Gastroesophageal sphincter (tissue), 4 donors: ENCODE data around the gene FAM209A. TPM values are rescaled to one million over a fixed set of nuclear protein-coding genes. Genes with fewer than 3 reads are reported as not detected.

Experiments
- ATAC-seq: fragments of 150-250 bp; one replicate; pipeline ENCODE4 v1.9.1; 2016; ENCODE audit warnings: mild to moderate bottlenecking, moderate library complexity
- H3K27ac ChIP-seq, 4 donors: fragments of 200-600 bp; sonication (generic) in 3 of 4; 1 replicate in 3 of 4; 2 replicates in 1 of 4; pipeline ENCODE4 v1.5.1; 2016 to 2019
- H3K27me3 ChIP-seq: fragments of 200-600 bp; sonication (generic); one replicate; pipeline ENCODE4 v1.5.1; 2019
- H3K36me3 ChIP-seq, 2 donors: fragments of 200-600 bp; sonication (generic); one replicate each; pipeline ENCODE4 v1.5.1; 2019; ENCODE audit warnings: control low read depth in 1 of 2
- H3K4me1 ChIP-seq, 3 donors: fragments of 200-600 bp; sonication (generic); 1 replicate in 2 of 3; 2 replicates in 1 of 3; pipeline ENCODE4 v1.5.1; 2016 to 2019; ENCODE audit warnings: control low read depth in 2 of 3
- H3K4me3 ChIP-seq, 2 donors: fragments of 200-600 bp; sonication (generic); one replicate each; pipeline ENCODE4 v1.5.1; 2019; ENCODE audit warnings: mild to moderate bottlenecking in 1 of 2, moderate library complexity in 1 of 2
- H3K9me3 ChIP-seq, 3 donors: fragments of 200-600 bp; sonication (generic); one replicate each; pipeline ENCODE4 v1.5.1; 2017 to 2019; ENCODE audit warnings: control low read depth in 2 of 3
- EP300 ChIP-seq: sonication (generic); formaldehyde crosslinking; IDR thresholded peaks from one replicate; pipeline ENCODE4 v1.6.1; 2017; ENCODE audit warnings: antibody characterized with exemption, mild to moderate bottlenecking
- POLR2A ChIP-seq, 2 donors: fragments of 450-650 bp; IDR thresholded peaks; one replicate each; pipeline ENCODE4 v1.6.1; 2017; ENCODE audit warnings: antibody characterized with exemption in 2 of 2, mild to moderate bottlenecking in 2 of 2, moderate library complexity in 1 of 2
- POLR2AphosphoS5 ChIP-seq: sonication (generic); formaldehyde crosslinking; IDR thresholded peaks from one replicate; pipeline ENCODE4 v1.6.1; 2017; ENCODE audit warnings: antibody characterized with exemption
- WGBS, 2 donors: methylation state at CpG; one replicate each; pipeline ENCODE4 v1.1.5; 2018; ENCODE audit warnings: low coverage in 1 of 2; 5-methylcytosine and 5-hydroxymethylcytosine counted together
- total RNA-seq, 4 donors: library from RNA; depleted of rRNA; stranded (reverse); fragments of >200 nt; gene quantifications; one replicate each; pipeline ENCODE4 v1.1.0, GENCODE V29; 2016
- TF ChIP-seq, protein P1 (sequence below), 4 experiments: fragments of 200-600 bp in 2 of 4; fragments of 450-650 bp in 2 of 4; sonication (generic) in 1 of 4; IDR thresholded peaks; one replicate each; pipeline ENCODE4 v1.5.1; 2017 to 2019; ENCODE audit warnings: antibody characterized with exemption in 4 of 4, mild to moderate bottlenecking in 2 of 4, moderate library complexity in 2 of 4

Gene FAM209A
- total RNA-seq, 4 donors from 2014 or later: 0.66 TPM; not detected in 3

DNA sequence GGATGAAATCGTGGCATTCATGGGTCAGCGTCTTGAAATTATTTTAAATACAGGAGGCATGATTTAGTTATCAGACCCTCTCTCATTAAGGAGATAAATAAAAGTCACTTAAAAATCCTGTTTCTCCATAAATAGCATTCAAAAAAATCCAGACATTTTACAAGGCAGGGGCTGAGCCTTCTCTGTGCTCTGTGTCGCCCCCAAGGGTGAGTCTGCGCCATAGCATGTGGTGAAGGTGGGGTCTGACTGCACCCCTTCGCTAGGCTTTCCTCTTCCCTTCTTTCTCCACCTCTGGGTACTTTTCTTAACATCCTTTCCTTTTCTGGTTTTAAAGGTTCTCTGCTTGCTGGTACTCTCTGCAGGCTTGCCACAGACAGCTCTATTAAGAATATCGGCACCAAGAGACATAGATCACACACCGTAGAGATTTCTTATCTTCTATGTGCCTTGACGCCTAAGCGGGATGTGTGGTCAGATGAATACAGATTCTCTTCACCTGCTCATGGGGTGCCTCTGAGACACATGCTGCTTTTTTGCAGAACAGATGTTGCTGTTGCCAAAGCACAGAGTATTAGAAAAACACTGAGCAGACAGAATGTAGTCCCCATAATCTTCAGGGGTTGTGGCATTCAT is 20.1 kb upstream of the FAM209A start:
- Histone ChIP-seq H3K27ac (no peak overlapping the region), H3K4me1 (no peaks in the 10 kb centered on the region), H3K27me3 (no peaks in the 10 kb centered on the region), H3K4me3 (no peak overlapping the region), H3K9me3 (no peaks in the 10 kb centered on the region), H3K36me3 (peaks cover 0 to 16% of the 10 kb centered on the region in 2 donors)
- 76 to 77% methylated on average over 7 to 9 of the region's 9 CpGs for WGBS, 2 donors
- TF ChIP-seq, protein P1, sequence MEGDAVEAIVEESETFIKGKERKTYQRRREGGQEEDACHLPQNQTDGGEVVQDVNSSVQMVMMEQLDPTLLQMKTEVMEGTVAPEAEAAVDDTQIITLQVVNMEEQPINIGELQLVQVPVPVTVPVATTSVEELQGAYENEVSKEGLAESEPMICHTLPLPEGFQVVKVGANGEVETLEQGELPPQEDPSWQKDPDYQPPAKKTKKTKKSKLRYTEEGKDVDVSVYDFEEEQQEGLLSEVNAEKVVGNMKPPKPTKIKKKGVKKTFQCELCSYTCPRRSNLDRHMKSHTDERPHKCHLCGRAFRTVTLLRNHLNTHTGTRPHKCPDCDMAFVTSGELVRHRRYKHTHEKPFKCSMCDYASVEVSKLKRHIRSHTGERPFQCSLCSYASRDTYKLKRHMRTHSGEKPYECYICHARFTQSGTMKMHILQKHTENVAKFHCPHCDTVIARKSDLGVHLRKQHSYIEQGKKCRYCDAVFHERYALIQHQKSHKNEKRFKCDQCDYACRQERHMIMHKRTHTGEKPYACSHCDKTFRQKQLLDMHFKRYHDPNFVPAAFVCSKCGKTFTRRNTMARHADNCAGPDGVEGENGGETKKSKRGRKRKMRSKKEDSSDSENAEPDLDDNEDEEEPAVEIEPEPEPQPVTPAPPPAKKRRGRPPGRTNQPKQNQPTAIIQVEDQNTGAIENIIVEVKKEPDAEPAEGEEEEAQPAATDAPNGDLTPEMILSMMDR (IDR thresholded peaks at IDR 0.05): peak in 1 of 4 experiments; percentile 23
- TF ChIP-seq POLR2A (IDR thresholded peaks at IDR 0.05): no peak
- ATAC-seq: no peak

DNA sequence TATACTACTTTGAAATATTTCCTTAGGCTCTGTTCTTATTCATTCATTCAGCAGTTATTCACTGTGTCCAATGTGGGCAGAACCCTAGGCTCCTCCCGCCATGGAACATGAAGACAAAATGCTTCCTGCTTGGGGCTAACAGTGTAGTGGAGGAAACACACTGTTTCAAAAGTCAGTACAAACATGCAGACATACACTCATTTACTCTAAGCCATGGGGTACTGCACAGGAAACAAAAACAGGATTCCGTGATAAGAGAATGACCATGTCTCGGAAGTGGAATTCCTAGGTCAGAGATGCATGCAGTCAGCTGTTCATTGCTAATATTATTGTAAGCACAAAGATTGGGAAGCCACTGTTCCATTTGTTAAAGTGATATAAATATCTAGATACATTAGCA is 18.4 kb upstream of the FAM209A start:
- Histone ChIP-seq H3K36me3 (peaks cover 0 to 8% of the 10 kb centered on the region in 2 donors), H3K27ac (no peak overlapping the region), H3K27me3 (no peaks in the 10 kb centered on the region), H3K4me3 (no peak overlapping the region), H3K4me1 (no peaks in the 10 kb centered on the region), H3K9me3 (no peaks in the 10 kb centered on the region)
- 60 to 93% methylated on average over 2 to 3 of the region's 3 CpGs for WGBS, 2 donors
- ATAC-seq: no peak
- TF ChIP-seq POLR2AphosphoS5 (no peak), EP300 (no peak), POLR2A (IDR thresholded peaks at IDR 0.05) (no peak)
- TF ChIP-seq, protein P1 (IDR thresholded peaks at IDR 0.05): no peak

DNA sequence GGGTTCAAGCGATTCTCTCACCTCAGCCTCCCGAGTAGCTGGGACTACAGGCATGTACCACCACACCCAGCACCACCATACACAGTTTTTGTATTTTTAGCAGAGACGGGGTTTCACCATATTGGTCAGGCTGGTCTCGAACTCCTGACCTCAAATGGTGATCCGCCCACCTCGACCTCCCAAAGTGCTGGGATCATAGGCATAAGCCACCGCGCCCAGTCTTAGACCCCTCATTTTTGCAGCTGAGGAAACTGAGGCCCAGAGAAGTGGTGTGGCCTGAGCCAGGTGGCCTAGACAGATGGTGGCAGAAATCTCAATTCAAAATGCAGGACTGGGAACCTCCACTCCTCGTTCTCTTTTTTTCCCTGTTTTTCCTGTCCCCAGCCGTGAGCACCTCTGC is 12.6 kb upstream of the FAM209A start:
- WGBS, 2 donors: 99 to 100% methylated on average over 5 to 6 of the region's 10 CpGs
- Histone ChIP-seq H3K9me3 (no peaks in the 10 kb centered on the region), H3K36me3 (peaks cover 0 to 35% of the 10 kb centered on the region in 2 donors), H3K27me3 (no peaks in the 10 kb centered on the region), H3K4me1 (peaks cover 3 to 41% (median 10%) of the 10 kb centered on the region in 3 donors), H3K4me3 (no peak overlapping the region), H3K27ac (no peak overlapping the region)
- no peak for TF ChIP-seq POLR2A (IDR thresholded peaks at IDR 0.05)
- TF ChIP-seq POLR2AphosphoS5: no peak
- no peak for ATAC-seq

DNA sequence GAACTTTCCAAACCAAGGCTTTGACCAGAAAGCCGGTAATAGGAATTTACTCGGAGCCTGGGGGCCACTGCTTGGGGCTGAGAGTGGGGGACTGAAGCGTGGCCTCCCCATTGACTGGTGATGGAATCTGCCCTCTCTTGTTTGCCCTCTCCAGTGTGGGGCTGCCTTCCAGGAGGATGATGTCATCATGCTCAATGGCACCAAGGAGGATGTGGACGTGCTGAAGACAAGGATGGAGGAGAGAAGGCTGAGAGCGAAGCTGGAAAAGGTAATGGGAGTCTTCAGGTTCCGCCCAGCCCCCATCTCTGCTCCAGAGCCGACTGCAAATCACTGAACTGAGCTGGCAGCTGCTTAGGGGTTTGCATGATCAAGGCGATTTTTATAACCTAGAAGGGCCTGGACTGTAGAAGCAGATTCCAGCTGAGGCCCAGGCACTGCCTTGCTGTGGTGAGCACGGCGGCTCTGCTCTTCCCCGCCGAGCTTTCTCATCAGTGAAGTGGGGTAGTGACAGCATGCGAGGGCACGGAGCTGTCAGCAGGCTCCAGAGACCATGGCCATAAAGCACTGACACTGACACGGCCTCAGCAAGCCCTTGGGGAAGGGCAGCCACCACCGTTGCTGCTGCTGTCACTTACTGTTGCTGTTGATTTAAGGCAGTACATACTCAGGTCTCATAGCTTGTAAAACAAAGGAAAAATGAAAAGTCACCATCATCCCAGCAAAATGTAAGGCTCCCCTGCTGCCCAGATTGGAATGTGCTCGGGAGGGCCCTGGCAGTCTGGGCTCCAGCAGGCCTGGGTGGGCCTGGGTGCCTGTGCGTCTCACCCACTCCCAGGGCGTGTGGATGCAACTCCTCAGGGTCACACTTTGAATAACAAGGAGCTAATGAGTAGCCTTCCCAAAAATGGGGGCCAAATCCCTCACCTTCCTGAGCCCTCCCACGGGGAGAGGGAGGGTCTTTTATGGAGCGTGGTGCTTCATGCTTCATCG is 11.1 kb upstream of the FAM209A start:
- Histone ChIP-seq H3K27ac (peak overlapping the region in 3 of 4 donors; percentile 23 to 52 (median 31)), H3K4me1 (peaks cover 3 to 49% (median 10%) of the 10 kb centered on the region in 3 donors), H3K36me3 (peaks cover 0 to 42% of the 10 kb centered on the region in 2 donors), H3K9me3 (no peaks in the 10 kb centered on the region), H3K27me3 (no peaks in the 10 kb centered on the region), H3K4me3 (no peak overlapping the region)
- ATAC-seq: no peak
- TF ChIP-seq POLR2A (IDR thresholded peaks at IDR 0.05): no peak
- no peak for TF ChIP-seq EP300
- no peak for TF ChIP-seq POLR2AphosphoS5
- TF ChIP-seq, protein P1 (IDR thresholded peaks at IDR 0.05): no peak
- 84 to 88% methylated on average over 3 to 8 of the region's 22 CpGs for WGBS, 2 donors

DNA sequence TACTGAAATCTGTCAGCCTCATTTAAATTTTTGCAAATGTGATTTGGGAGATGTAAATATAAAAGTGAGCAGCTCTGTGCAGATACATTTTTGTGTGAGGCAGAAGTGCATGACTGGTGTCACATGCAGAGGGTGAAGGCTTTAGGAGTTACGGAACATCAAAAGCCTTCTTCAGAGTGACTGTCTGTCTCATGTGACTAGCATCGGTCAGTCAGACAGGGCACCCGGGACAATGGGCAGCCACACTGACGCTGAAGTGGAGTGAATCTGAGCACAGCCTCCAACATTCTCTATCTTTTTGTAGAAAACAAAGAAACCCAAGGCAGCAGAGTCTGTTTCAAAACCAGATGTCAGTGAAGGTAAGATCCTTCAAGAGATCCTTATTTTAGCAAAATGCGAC is 7.9 kb upstream of the FAM209A start:
- H3K36me3 ChIP-seq: peaks cover 0 to 74% of the 10 kb centered on the region in 2 donors
- peak overlapping the region in 3 of 4 donors; percentile 52 to 59 (median 57) for H3K27ac ChIP-seq
- H3K9me3 ChIP-seq: peaks cover 0 to 21% (median 0%) of the 10 kb centered on the region in 3 donors
- TF ChIP-seq, protein P1 (IDR thresholded peaks at IDR 0.05): no peak
- no peak for TF ChIP-seq POLR2A (IDR thresholded peaks at IDR 0.05)
- no peak for TF ChIP-seq POLR2AphosphoS5
- no peak for TF ChIP-seq EP300
- peaks cover 3 to 49% (median 10%) of the 10 kb centered on the region in 3 donors for H3K4me1 ChIP-seq
- H3K27me3 ChIP-seq: no peaks in the 10 kb centered on the region
- WGBS, 2 donors: 18% methylated on average over 5 of the region's 5 CpGs
- H3K4me3 ChIP-seq: no peak overlapping the region
- no peak for ATAC-seq
